Stimulated activated CD8-positive, alpha-beta memory T cell treated with anti-CD3 and anti-CD28 coated beads, Interleukin-4, amount 100 ng/mL, for 24 hours (primary cell): ENCODE measurements around the gene CHCHD3.

Experiments used
- DNase-seq: peaks from one replicate; pipeline ENCODE4 v3.0.0-alpha.2; 2020; ENCODE audit warnings: low read depth

Gene CHCHD3

GRCh38 chr7:133081599-133082389 lies at the start of gene CHCHD3:
Gene CHCHD3, minus strand, starts transcription at chr7:133082090. Its CDS starts 153 bp downstream, at chr7:133081937.
- DNase-seq: peak; percentile 93

GRCh38 chr7:133130166-133130565 lies 48.3 kb upstream of the CHCHD3 start:
- no peak for DNase-seq

- DNase-seq: no peak
Measured at GRCh38 chr7:133126422-133126821, 44.5 kb upstream of the CHCHD3 start.

GRCh38 chr7:133124974-133125373 lies 43.1 kb upstream of the CHCHD3 start:
- DNase-seq: no peak

GRCh38 chr7:133121175-133121844 lies 39.4 kb upstream of the CHCHD3 start:
- no peak for DNase-seq

GRCh38 chr7:133119067-133119466 lies 37.2 kb upstream of the CHCHD3 start:
- no peak for DNase-seq

GRCh38 chr7:133118261-133118660 lies 36.4 kb upstream of the CHCHD3 start:
- no peak for DNase-seq

GRCh38 chr7:133117452-133117851 lies 35.6 kb upstream of the CHCHD3 start:
- no peak for DNase-seq

- DNase-seq: no peak
Measured at GRCh38 chr7:133115596-133115995, 33.7 kb upstream of the CHCHD3 start.

GRCh38 chr7:133114519-133114918 lies 32.6 kb upstream of the CHCHD3 start:
- no peak for DNase-seq

GRCh38 chr7:133112976-133113375 lies 31.1 kb upstream of the CHCHD3 start:
- DNase-seq: no peak

- no peak for DNase-seq
Measured at GRCh38 chr7:133112335-133112734, 30.4 kb upstream of the CHCHD3 start.

GRCh38 chr7:133110312-133110711 lies 28.4 kb upstream of the CHCHD3 start:
- DNase-seq: no peak

GRCh38 chr7:133109816-133110215 lies 27.9 kb upstream of the CHCHD3 start:
- DNase-seq: no peak

GRCh38 chr7:133108023-133108422 lies 26.1 kb upstream of the CHCHD3 start:
- DNase-seq: no peak

GRCh38 chr7:133102276-133103060 lies 20.6 kb upstream of the CHCHD3 start:
- DNase-seq: no peak

GRCh38 chr7:133099633-133100286 lies 17.9 kb upstream of the CHCHD3 start:
- no peak for DNase-seq

GRCh38 chr7:133095119-133095671 lies 13.3 kb upstream of the CHCHD3 start:
- no peak for DNase-seq

GRCh38 chr7:133091943-133092464 lies 10.1 kb upstream of the CHCHD3 start:
- DNase-seq: no peak

GRCh38 chr7:133082390-133082766 lies 488 bp upstream of the CHCHD3 start:
- DNase-seq: no peak

GRCh38 chr7:133081119-133081598 lies 731 bp downstream of the CHCHD3 start:
- DNase-seq: no peak

GRCh38 chr7:133079296-133079695 lies 2.6 kb downstream of the CHCHD3 start:
- no peak for DNase-seq
